ENCODE measurements around the gene MGAT5.

MGAT5 gene

GRCh38 chr2:134372611-134373131 lies 118.8 kb downstream of the MGAT5 start:
- no peak for TF ChIP-seq CTCF (IDR thresholded peaks at IDR 0.05; ENCODE audit: low read depth, low read length)
- no peak overlapping the region for H3K4me3 ChIP-seq (ENCODE audit: low read depth, low read length)

DNA sequence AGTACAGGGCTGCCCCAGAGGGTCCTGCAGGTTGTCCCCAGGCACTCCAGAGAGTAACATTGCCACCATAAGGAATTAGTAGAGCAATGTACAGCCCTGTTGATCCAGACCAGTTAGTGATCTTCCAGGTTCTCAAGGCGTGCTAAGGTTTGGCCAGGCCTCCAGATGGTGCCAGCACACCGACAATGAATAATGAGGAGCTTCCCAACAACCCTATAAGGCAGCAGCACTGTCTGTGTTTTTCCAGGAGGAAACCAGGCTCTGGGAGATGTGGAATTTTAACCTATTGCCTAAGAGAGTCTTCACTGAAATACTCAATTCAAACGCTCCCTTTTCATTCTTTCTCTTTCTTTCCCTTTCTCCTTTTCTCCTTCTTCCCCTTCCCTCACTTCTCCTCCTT lies 122.1 kb downstream of the MGAT5 start:
- no peak overlapping the region for H3K4me3 ChIP-seq (ENCODE audit: low read depth, low read length)
- TF ChIP-seq CTCF (IDR thresholded peaks at IDR 0.05; ENCODE audit: low read depth, low read length), result peak; percentile 41; the same call in 1 of the 2 replicates

- TF ChIP-seq CTCF (IDR thresholded peaks at IDR 0.05; ENCODE audit: low read depth, low read length), result no peak
Observed at GRCh38 chr2:134377730-134378129, 123.9 kb downstream of the MGAT5 start.

DNA sequence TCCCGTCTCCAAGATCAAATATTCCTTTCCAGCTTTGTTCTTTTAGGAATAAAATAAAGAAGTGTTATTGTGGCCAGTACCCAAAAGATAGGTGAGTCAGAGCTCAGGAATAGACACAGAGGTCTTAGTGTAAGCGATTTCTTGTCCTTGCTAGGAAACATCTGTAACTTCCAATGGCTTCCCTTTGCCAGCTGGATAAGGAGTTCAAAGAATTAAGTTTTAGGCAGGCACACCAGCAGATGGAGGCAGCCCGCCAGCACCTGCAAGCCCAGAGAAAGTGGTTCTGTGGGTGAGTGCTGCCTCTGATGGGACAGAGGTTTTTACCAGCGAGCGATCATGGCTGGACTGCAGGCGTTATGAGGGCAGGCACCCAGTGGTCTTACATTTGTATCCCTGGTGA lies 125.4 kb downstream of the MGAT5 start:
- no peak overlapping the region for H3K4me3 ChIP-seq (ENCODE audit: low read depth, low read length)
- TF ChIP-seq CTCF (IDR thresholded peaks at IDR 0.05; ENCODE audit: low read depth, low read length), result no peak

More at GRCh38 chr2:134377730-134378129, 123.9 kb downstream of the MGAT5 start:
- no peak overlapping the region for H3K4me3 ChIP-seq (ENCODE audit: low read depth, low read length)

- TF ChIP-seq CTCF (IDR thresholded peaks at IDR 0.05; ENCODE audit: low read depth, low read length), result no peak
- no peak overlapping the region for H3K4me3 ChIP-seq (ENCODE audit: low read depth, low read length)
Observed at GRCh38 chr2:134379722-134380121, 125.8 kb downstream of the MGAT5 start.

DNA sequence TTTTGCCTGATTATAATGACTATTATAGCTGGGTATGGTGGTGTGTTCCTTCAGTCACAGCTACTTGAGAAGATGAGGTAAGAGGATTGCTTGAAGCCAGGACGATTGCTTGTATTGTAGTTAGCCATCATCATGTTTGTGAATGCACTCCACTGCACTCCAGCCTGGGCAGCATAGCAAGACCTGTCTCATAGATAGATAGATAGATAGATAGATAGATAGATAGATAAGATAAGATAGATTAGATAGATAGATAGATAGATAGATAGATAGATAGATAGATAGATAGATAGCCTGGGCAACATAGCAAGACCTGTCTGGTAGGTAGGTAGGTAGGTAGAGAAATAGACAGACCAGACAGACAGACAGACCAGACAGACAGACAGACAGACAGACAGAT lies 127.3 kb downstream of the MGAT5 start:
- H3K4me3 ChIP-seq (ENCODE audit: low read depth, low read length), result no peak overlapping the region
- TF ChIP-seq CTCF (IDR thresholded peaks at IDR 0.05; ENCODE audit: low read depth, low read length), result no peak

GRCh38 chr2:134384131-134384530 lies 130.3 kb downstream of the MGAT5 start:
- H3K4me3 ChIP-seq (ENCODE audit: low read depth, low read length), result no peak overlapping the region
- no peak for TF ChIP-seq CTCF (IDR thresholded peaks at IDR 0.05; ENCODE audit: low read depth, low read length)
